RWPE2 (cell line): ENCODE results near the gene METTL21C.

Source experiments
- ATAC-seq: fragments of 200-7000 bp; cut with Tn5 transposase; 3 replicates; pipeline ENCODE4 v1.9.1; 2021; ENCODE audit warnings: low read depth
- DNase-seq: peaks from one replicate; pipeline ENCODE4 v3.0.0-alpha.2; 2020; ENCODE audit warnings: low spot score
- H3K27ac ChIP-seq: fragments of 450-650 bp; 2 replicates; pipeline ENCODE4 v1.5.1; 2017; ENCODE audit warnings: mild to moderate bottlenecking; ENCODE audit not compliant: poor library complexity, severe bottlenecking
- H3K27me3 ChIP-seq: fragments of 250-450 bp; sonication (Bioruptor Pico); 2 replicates; pipeline ENCODE4 v1.5.1; 2021; ENCODE audit warnings: mild to moderate bottlenecking, moderate library complexity; ENCODE audit not compliant: insufficient read depth, poor library complexity, severe bottlenecking
- H3K36me3 ChIP-seq: fragments of 250-450 bp; sonication (Bioruptor Pico); 2 replicates; pipeline ENCODE4 v1.5.1; 2020; ENCODE audit warnings: low read depth, mild to moderate bottlenecking, moderate library complexity
- H3K4me1 ChIP-seq: fragments of 250-450 bp; sonication (Bioruptor Pico); 2 replicates; pipeline ENCODE4 v1.5.1; 2021; ENCODE audit warnings: mild to moderate bottlenecking, moderate library complexity; ENCODE audit not compliant: insufficient read depth, poor library complexity, severe bottlenecking
- H3K4me3 ChIP-seq: fragments of 250-450 bp; sonication (Bioruptor Pico); 2 replicates; pipeline ENCODE4 v1.5.1; 2021; ENCODE audit warnings: mild to moderate bottlenecking, moderate library complexity; ENCODE audit not compliant: severe bottlenecking
- H3K9me3 ChIP-seq: fragments of 250-450 bp; sonication (Bioruptor Pico); 2 replicates; pipeline ENCODE4 v1.5.1; 2021; ENCODE audit warnings: mild to moderate bottlenecking, moderate library complexity; ENCODE audit not compliant: severe bottlenecking
- CTCF ChIP-seq: fragments of 450-650 bp; IDR thresholded peaks from one replicate; pipeline ENCODE4 v1.5.1; 2017; ENCODE audit warnings: mild to moderate bottlenecking, moderate library complexity; ENCODE audit not compliant: poor library complexity, severe bottlenecking

Gene METTL21C

GRCh38 chr13:102682211-102682610 is 12.6 kb downstream of the METTL21C start:
- Histone ChIP-seq H3K27me3 (no peaks in the 10 kb centered on the region), H3K36me3 (peaks cover 24% of the 10 kb centered on the region), H3K4me1 (peaks cover under 1% of the 10 kb centered on the region), H3K4me3 (no peak overlapping the region), H3K27ac (no peak overlapping the region), H3K9me3 (no peaks in the 10 kb centered on the region)
- TF ChIP-seq CTCF = no peak
- DNase-seq (no peak), ATAC-seq (no peak)

DNA sequence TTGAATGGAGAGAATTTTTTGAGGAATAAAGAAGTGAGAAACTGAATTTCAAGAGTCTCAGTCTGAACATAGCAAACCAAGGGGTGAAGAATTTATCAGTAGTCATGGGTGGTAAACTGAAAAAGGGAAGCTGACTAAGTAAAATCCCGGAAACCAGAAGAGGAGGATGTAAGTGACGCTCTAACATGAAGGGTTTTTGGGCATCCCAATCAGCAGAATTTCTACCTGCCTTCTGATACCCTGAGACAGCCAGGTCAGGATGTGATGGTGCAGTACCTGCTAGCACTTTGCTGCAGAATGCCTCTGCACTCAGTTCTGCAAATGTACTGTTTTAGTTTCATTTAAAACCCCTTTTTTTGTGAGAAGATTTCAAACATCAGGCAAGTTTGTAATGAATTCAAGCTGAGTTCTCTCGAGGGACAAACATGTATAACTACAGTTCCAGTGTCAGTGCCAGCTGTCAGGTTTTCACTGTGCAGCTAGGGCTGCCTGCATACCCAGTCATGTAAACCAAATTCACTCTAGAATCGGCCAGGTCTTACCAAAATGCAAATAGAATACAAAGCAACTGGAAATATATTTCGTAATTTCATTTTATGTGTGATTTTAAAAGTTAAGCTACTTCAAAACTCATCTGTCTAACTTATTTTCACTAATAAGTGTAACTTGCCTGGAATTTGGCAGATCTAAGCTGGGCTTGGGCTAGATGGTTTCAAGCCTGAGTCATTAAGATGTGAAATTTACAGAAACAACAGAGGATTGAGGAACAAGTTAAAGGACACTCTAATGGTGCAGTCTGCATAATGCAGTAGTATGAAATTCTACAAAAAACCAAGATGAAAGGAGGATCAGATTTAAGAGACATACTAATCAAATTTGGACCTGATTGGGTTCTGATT is 13.8 kb downstream of the METTL21C start:
- Histone ChIP-seq H3K4me1 (no peaks in the 10 kb centered on the region), H3K36me3 (peaks cover 35% of the 10 kb centered on the region), H3K4me3 (no peak overlapping the region), H3K9me3 (no peaks in the 10 kb centered on the region), H3K27me3 (no peaks in the 10 kb centered on the region), H3K27ac (no peak overlapping the region)
- ATAC-seq = no peak
- no peak for DNase-seq
- TF ChIP-seq CTCF = no peak

DNA sequence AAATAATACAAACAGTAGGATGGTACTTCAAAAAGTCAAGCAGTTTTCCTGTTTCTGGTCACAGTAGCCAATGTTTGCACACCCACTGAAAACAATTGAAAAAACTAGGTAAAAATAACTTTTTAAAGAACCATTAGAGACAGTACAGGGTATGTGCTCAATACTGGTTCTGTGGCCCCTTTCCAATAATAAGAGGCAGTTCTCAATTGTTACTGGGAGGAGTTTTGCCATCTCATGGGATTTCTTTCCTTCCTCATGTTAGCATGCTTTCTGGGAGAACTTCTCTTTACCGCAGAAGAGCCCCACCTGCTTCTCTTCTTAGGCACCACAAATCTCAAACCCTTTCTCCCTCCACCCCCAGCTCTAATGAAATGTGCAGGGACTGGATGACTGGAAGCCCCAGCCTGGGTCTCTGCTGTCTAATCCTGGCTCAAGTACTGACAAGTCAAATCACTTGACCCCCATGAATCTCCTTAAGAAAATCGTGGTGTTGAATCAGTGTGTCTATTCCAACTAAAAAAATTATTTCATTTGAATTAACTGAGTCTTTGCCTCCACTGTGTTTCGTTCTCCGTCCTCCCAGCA is 14.6 kb downstream of the METTL21C start:
- no peak overlapping the region for H3K4me3 ChIP-seq
- H3K36me3 ChIP-seq = peaks cover 44% of the 10 kb centered on the region
- ATAC-seq (no peak), DNase-seq (no peak)
- no peak overlapping the region for H3K27ac ChIP-seq
- H3K27me3 ChIP-seq = no peaks in the 10 kb centered on the region
- no peaks in the 10 kb centered on the region for H3K4me1 ChIP-seq
- H3K9me3 ChIP-seq = no peaks in the 10 kb centered on the region
- no peak for TF ChIP-seq CTCF

GRCh38 chr13:102679449-102680132 is 15.3 kb downstream of the METTL21C start:
- no peak overlapping the region for H3K4me3 ChIP-seq
- peaks cover 50% of the 10 kb centered on the region for H3K36me3 ChIP-seq
- DNase-seq (no peak), ATAC-seq (no peak)
- H3K4me1 ChIP-seq = no peaks in the 10 kb centered on the region
- no peaks in the 10 kb centered on the region for H3K9me3 ChIP-seq
- H3K27me3 ChIP-seq = no peaks in the 10 kb centered on the region
- TF ChIP-seq CTCF = no peak
- no peak overlapping the region for H3K27ac ChIP-seq
